ENCODE measurements around the gene DPP10.

The DPP10 gene

GRCh38 chr2:115484486-115484885 lies 1042.0 kb downstream of the DPP10 start:
- DNase-seq, result no peak

GRCh38 chr2:115484983-115485382 lies 1042.5 kb downstream of the DPP10 start:
- no peak for DNase-seq

- no peak for DNase-seq
Measured at GRCh38 chr2:115491186-115491793, 1048.8 kb downstream of the DPP10 start.

GRCh38 chr2:115505331-115505730 lies 1062.9 kb downstream of the DPP10 start:
- no peak for DNase-seq

- DNase-seq, result no peak
Measured at GRCh38 chr2:115520727-115521126, 1078.3 kb downstream of the DPP10 start.

- no peak for DNase-seq
Measured at GRCh38 chr2:115524452-115524851, 1082.0 kb downstream of the DPP10 start.

GRCh38 chr2:115529627-115530026 lies 1087.2 kb downstream of the DPP10 start:
- no peak for DNase-seq

- DNase-seq, result no peak
Measured at GRCh38 chr2:115533081-115533480, 1090.6 kb downstream of the DPP10 start.

- DNase-seq, result no peak
Measured at GRCh38 chr2:115541814-115542213, 1099.4 kb downstream of the DPP10 start.

- no peak for DNase-seq
Measured at GRCh38 chr2:115542331-115542730, 1099.9 kb downstream of the DPP10 start.

GRCh38 chr2:115543024-115543423 lies 1100.6 kb downstream of the DPP10 start:
- DNase-seq, result no peak

GRCh38 chr2:115543461-115543860 lies 1101.0 kb downstream of the DPP10 start:
- no peak for DNase-seq

GRCh38 chr2:115549611-115550130 lies 1107.2 kb downstream of the DPP10 start:
- no peak for DNase-seq

- DNase-seq, result no peak
Measured at GRCh38 chr2:115552726-115553125, 1110.3 kb downstream of the DPP10 start.

- no peak for DNase-seq
Measured at GRCh38 chr2:115554153-115554552, 1111.7 kb downstream of the DPP10 start.

GRCh38 chr2:115558725-115559124 lies 1116.3 kb downstream of the DPP10 start:
- no peak for DNase-seq

GRCh38 chr2:115560666-115561065 lies 1118.2 kb downstream of the DPP10 start:
- peak; percentile 29 for DNase-seq

GRCh38 chr2:115568643-115569042 lies 1126.2 kb downstream of the DPP10 start:
- DNase-seq, result no peak

- no peak for DNase-seq
Measured at GRCh38 chr2:115569547-115569946, 1127.1 kb downstream of the DPP10 start.

- DNase-seq, result no peak
Measured at GRCh38 chr2:115572746-115573145, 1130.3 kb downstream of the DPP10 start.

- no peak for DNase-seq
Measured at GRCh38 chr2:115573756-115574155, 1131.3 kb downstream of the DPP10 start.

GRCh38 chr2:115574667-115575066 lies 1132.2 kb downstream of the DPP10 start:
- DNase-seq, result no peak

GRCh38 chr2:115580784-115581183 lies 1138.3 kb downstream of the DPP10 start:
- DNase-seq, result no peak

GRCh38 chr2:115584507-115584906 lies 1142.1 kb downstream of the DPP10 start:
- no peak for DNase-seq

GRCh38 chr2:115596659-115597375 lies 1154.4 kb downstream of the DPP10 start:
- no peak for DNase-seq

Data from kidney glomerular epithelial cell (primary cell).